IMR-90 (cell line): ENCODE data around the gene CST7. TPM values are rescaled to one million over a fixed set of nuclear protein-coding genes. Genes with fewer than 3 reads are reported as not detected.

ENCODE experiments used
- ATAC-seq: fragments of 200-7000 bp; cut with Tn5 transposase; 2 replicates; pipeline ENCODE4 v1.9.1; 2020; ENCODE audit warnings: low read depth, mild to moderate bottlenecking, moderate library complexity
- BruUV-seq: library from RNA; stranded (reverse); fragments of 400-500 nt; replicated peaks from 2 replicates; lab custom pipeline; 2021; lab: Mats Ljungman, UMichigan
- CTCF ChIA-PET: fragments of 300-600 bp; formaldehyde crosslinking; extraction: SDS; loops from one replicate; lab custom pipeline; 2021; ENCODE audit warnings: antibody characterized with exemption; lab: Yijun Ruan, JAX
- POLR2A ChIA-PET: fragments of 300-600 bp; sonication (Branson Sonifier 250); formaldehyde crosslinking; loops from one replicate; lab custom pipeline; 2022; ENCODE audit warnings: antibody characterized with exemption; ENCODE audit not compliant: unreplicated experiment; lab: Charles Lee
- DNase-seq: peaks from one replicate; pipeline ENCODE4 v3.0.0; 2013
- H2AFZ ChIP-seq: replicated peaks from 2 replicates; pipeline ENCODE3; 2013; ENCODE audit warnings: low read length, mild to moderate bottlenecking; ENCODE audit not compliant: poor library complexity
- H2AK5ac ChIP-seq: 2 replicates; pipeline ENCODE4 v1.6.1; 2013; ENCODE audit warnings: low read depth, low read length, inconsistent platforms
- H2AK9ac ChIP-seq: replicated peaks from 2 replicates; pipeline ENCODE3; 2013; ENCODE audit warnings: mild to moderate bottlenecking, low read depth, low read length, moderate library complexity; ENCODE audit not compliant: poor library complexity
- H2BK120ac ChIP-seq: 2 replicates; pipeline ENCODE4 v1.6.1; 2013; ENCODE audit warnings: low read depth, low read length, inconsistent platforms
- H2BK15ac ChIP-seq: 3 replicates; pipeline ENCODE4 v1.6.1; 2013; ENCODE audit warnings: low read depth, low read length, inconsistent platforms
- H2BK20ac ChIP-seq: 2 replicates; pipeline ENCODE4 v1.6.1; 2013; ENCODE audit warnings: low read depth, mild to moderate bottlenecking, inconsistent platforms, low read length, moderate library complexity
- H2BK5ac ChIP-seq: 2 replicates; pipeline ENCODE4 v1.6.1; 2013; ENCODE audit warnings: mild to moderate bottlenecking, low read depth, low read length, inconsistent platforms; ENCODE audit not compliant: poor library complexity, severe bottlenecking
- H3K14ac ChIP-seq: replicated peaks from 2 replicates; pipeline ENCODE4 v1.6.1; 2013; ENCODE audit warnings: low read depth, low read length, inconsistent platforms
- H3K18ac ChIP-seq: 2 replicates; pipeline ENCODE4 v1.6.1; 2013; ENCODE audit warnings: low read depth, low read length, control low read depth
- H3K23ac ChIP-seq: 2 replicates; pipeline ENCODE4 v1.6.1; 2013; ENCODE audit warnings: low read depth, low read length, inconsistent platforms
- H3K27ac ChIP-seq: 2 replicates; pipeline ENCODE4 v1.5.1; 2013; ENCODE audit warnings: mild to moderate bottlenecking, control low read depth, low read length; ENCODE audit not compliant: insufficient read depth
- H3K27me3 ChIP-seq: 2 replicates; pipeline ENCODE4 v1.6.1; 2013; ENCODE audit warnings: low read length; ENCODE audit not compliant: control insufficient read depth, insufficient read depth
- H3K36me3 ChIP-seq: 2 replicates; pipeline ENCODE4 v1.6.1; 2013; ENCODE audit warnings: low read length, mixed read lengths; ENCODE audit not compliant: control insufficient read depth, insufficient read depth
- H3K4ac ChIP-seq: 2 replicates; pipeline ENCODE4 v1.6.1; 2013; ENCODE audit warnings: low read depth, low read length, inconsistent platforms
- H3K4me1 ChIP-seq: 2 replicates; pipeline ENCODE4 v1.6.1; 2013; ENCODE audit warnings: low read length, mixed read lengths; ENCODE audit not compliant: control insufficient read depth, insufficient read depth
- H3K4me2 ChIP-seq: 2 replicates; pipeline ENCODE4 v1.6.1; 2013; ENCODE audit warnings: low read depth, mild to moderate bottlenecking, control low read depth, low read length, moderate library complexity
- H3K4me3 ChIP-seq: 2 replicates; pipeline ENCODE4 v1.5.1; 2013; ENCODE audit warnings: low read depth, mild to moderate bottlenecking, control low read depth, low read length, moderate library complexity; ENCODE audit not compliant: insufficient read depth
- H3K56ac ChIP-seq: 2 replicates; pipeline ENCODE4 v1.6.1; 2013; ENCODE audit warnings: low read length, inconsistent platforms; ENCODE audit not compliant: insufficient read depth; ENCODE audit errors: extremely low read depth
- H3K79me1 ChIP-seq, 2 experiments: 2 replicates each; pipeline ENCODE4 v1.6.1; 2013; ENCODE audit warnings: low read length in 2 of 2, inconsistent platforms in 1 of 2, low read depth in 1 of 2
- H3K9ac ChIP-seq: 2 replicates; pipeline ENCODE4 v1.6.1; 2013; ENCODE audit warnings: low read depth, low read length, control low read depth
- H3K9me1 ChIP-seq: 2 replicates; pipeline ENCODE4 v1.6.1; 2013; ENCODE audit warnings: low read length, inconsistent platforms; ENCODE audit not compliant: insufficient read depth
- H3K9me3 ChIP-seq: 2 replicates; pipeline ENCODE4 v1.6.1; 2013; ENCODE audit warnings: low read length; ENCODE audit not compliant: control insufficient read depth, insufficient read depth
- H4K20me1 ChIP-seq: 2 replicates; pipeline ENCODE4 v1.6.1; 2013; ENCODE audit warnings: low read length, inconsistent platforms; ENCODE audit not compliant: insufficient read depth
- H4K5ac ChIP-seq: 2 replicates; pipeline ENCODE4 v1.6.1; 2013; ENCODE audit warnings: mild to moderate bottlenecking, low read depth, low read length, control low read depth
- H4K8ac ChIP-seq, 2 experiments: 2 replicates each; pipeline ENCODE4 v1.6.1; 2013; ENCODE audit warnings: low read depth in 2 of 2, low read length in 2 of 2, control low read depth in 1 of 2, inconsistent platforms in 1 of 2
- H4K91ac ChIP-seq: 2 replicates; pipeline ENCODE4 v1.6.1; 2013; ENCODE audit warnings: low read depth, low read length, inconsistent platforms; ENCODE audit not compliant: insufficient read depth
- BHLHE40 ChIP-seq: fragments of 150-350 bp; IDR thresholded peaks from 2 replicates; pipeline ENCODE4 v1.6.1; 2016; ENCODE audit warnings: mild to moderate bottlenecking, low read depth, low read length
- CEBPB ChIP-seq: IDR thresholded peaks from 2 replicates; pipeline ENCODE4 v1.6.1; 2012; ENCODE audit warnings: low read depth, low read length, improper control_type of control experiment
- CHD1 ChIP-seq: IDR thresholded peaks from 2 replicates; pipeline ENCODE4 v1.6.1; 2012; ENCODE audit warnings: low read depth, low read length, improper control_type of control experiment
- CTCF ChIP-seq: conservative IDR thresholded peaks from 2 replicates; pipeline ENCODE4 v1.5.1; 2012; ENCODE audit warnings: mild to moderate bottlenecking, low read depth, low read length, improper control_type of control experiment
- ELK1 ChIP-seq: fragments of 150-350 bp; IDR thresholded peaks from 2 replicates; pipeline ENCODE4 v1.6.1; 2016; ENCODE audit warnings: low read depth, mild to moderate bottlenecking, low read length, moderate library complexity, borderline replicate concordance
- FOS ChIP-seq: fragments of 150-350 bp; IDR thresholded peaks from 2 replicates; pipeline ENCODE4 v1.6.1; 2016; ENCODE audit warnings: low read depth, low read length
- MAFK ChIP-seq: IDR thresholded peaks from 2 replicates; pipeline ENCODE4 v1.6.1; 2012; ENCODE audit warnings: low read depth, low read length, improper control_type of control experiment
- MAZ ChIP-seq: IDR thresholded peaks from 2 replicates; pipeline ENCODE4 v1.6.1; 2012; ENCODE audit warnings: low read depth, mild to moderate bottlenecking, low read length, improper control_type of control experiment, moderate library complexity, borderline replicate concordance
- MXI1 ChIP-seq: IDR thresholded peaks from 2 replicates; pipeline ENCODE4 v1.6.1; 2012; ENCODE audit warnings: low read depth, mild to moderate bottlenecking, low read length, moderate library complexity, borderline replicate concordance
- NFE2L2 ChIP-seq: fragments of 150-350 bp; IDR thresholded peaks from 2 replicates; pipeline ENCODE4 v1.6.1; 2016; ENCODE audit warnings: low read depth, mild to moderate bottlenecking, low read length
- POLR2A ChIP-seq: IDR thresholded peaks from 2 replicates; pipeline ENCODE4 v1.6.1; 2012; ENCODE audit warnings: mild to moderate bottlenecking, low read depth, low read length
- RAD21 ChIP-seq: IDR thresholded peaks from 2 replicates; pipeline ENCODE4 v1.6.1; 2012; ENCODE audit warnings: low read length, improper control_type of control experiment
- RCOR1 ChIP-seq: IDR thresholded peaks from 2 replicates; pipeline ENCODE4 v1.6.1; 2012; ENCODE audit warnings: mild to moderate bottlenecking, low read length, improper control_type of control experiment; ENCODE audit not compliant: insufficient replicate concordance
- RFX5 ChIP-seq: IDR thresholded peaks from 2 replicates; pipeline ENCODE4 v1.8.0; 2012; ENCODE audit warnings: low read depth, mild to moderate bottlenecking, low read length, moderate library complexity
- SMC3 ChIP-seq: fragments of 150-350 bp; IDR thresholded peaks from 2 replicates; pipeline ENCODE4 v1.6.1; 2016; ENCODE audit warnings: low read depth, mild to moderate bottlenecking, antibody characterized with exemption, low read length, moderate library complexity
- USF2 ChIP-seq: fragments of 150-350 bp; IDR thresholded peaks from 2 replicates; pipeline ENCODE4 v1.6.1; 2017; ENCODE audit warnings: mild to moderate bottlenecking, antibody characterized with exemption, low read length, low read depth
- WGBS, 2 experiments: methylation state at CpG; one replicate each; pipeline versions ENCODE4 v1.1.5 to v1.1.7; 2013; ENCODE audit warnings: missing lambda C conversion rate in 2 of 2; ENCODE audit not compliant: insufficient read length in 1 of 2; ENCODE audit errors: extremely low coverage in 2 of 2; 5-methylcytosine and 5-hydroxymethylcytosine counted together
- dilution Hi-C: fragments of 300-500 bp; cut with HindIII; formaldehyde crosslinking; loops from one replicate; pipeline ENCODE4 v1.14.3; 2018; ENCODE audit warnings: low sequenced_read_pairs; ENCODE audit not compliant: unreplicated experiment
- in situ Hi-C: fragments of 300-500 bp; cut with MboI; formaldehyde crosslinking; loops from 3 replicates; pipeline ENCODE4 v1.14.3; 2019; ENCODE audit warnings: low sequenced_read_pairs, inconsistent platforms, mixed read lengths
- intact Hi-C: fragments of 100-400 bp; cut with micrococcal nuclease; formaldehyde crosslinking; loops from 2 replicates; pipeline ENCODE4 v1.10.0; 2022
- polyA plus RNA-seq, 3 experiments: library from polyadenylated mRNA; depleted of rRNA; stranded (reverse); fragments of >200 nt; gene quantifications; 2 replicates each; pipeline ENCODE4 v1.2.3, GENCODE V29; 2012; ENCODE audit warnings: low replicate concordance in 1 of 3
- total RNA-seq: library from RNA; depleted of rRNA; stranded (reverse); fragments of >200 nt; gene quantifications from 2 replicates; pipeline ENCODE4 v1.2.3, GENCODE V29; 2012

The CST7 gene
- total and polyA plus RNA-seq, 2 of the 4 experiments (the other 2 are of a cell fraction): not detected

GRCh38 chr20:24960861-24961260 is 11.8 kb downstream of the CST7 start:
- no peak for DNase-seq
- in situ Hi-C loops: no loop called here
- no peak overlapping the region for H4K5ac ChIP-seq
- H4K91ac ChIP-seq: no peak overlapping the region
- no peak overlapping the region for H2BK5ac ChIP-seq
- intact Hi-C loops: no loop called here
- no peak for ATAC-seq
- H3K36me3 ChIP-seq: peaks cover 31% of the 10 kb centered on the region
- no peak overlapping the region for H2AK5ac ChIP-seq
- no peak overlapping the region for H2BK120ac ChIP-seq
- ChIA-PET CTCF (no interaction called here), POLR2A (no interaction called here)
- 0 out of 2 replicates have a peak, but pooled peaks cover 4% of the 10 kb centered on the region for H3K9me1 ChIP-seq
- no peaks in the 10 kb centered on the region for H3K9me3 ChIP-seq
- H4K8ac ChIP-seq: no peak overlapping the region
- WGBS, 2 experiments: no CpG with 5 or more reads among the region's 2 CpGs
- no peak overlapping the region for H3K56ac ChIP-seq
- H3K14ac ChIP-seq: no peak overlapping the region
- no peak overlapping the region for H3K4me3 ChIP-seq
- H3K23ac ChIP-seq: no peak overlapping the region
- no peak overlapping the region for H2AK9ac ChIP-seq
- no peak overlapping the region for H3K9ac ChIP-seq
- dilution Hi-C loops: no loop called here
- BruUV-seq: no TSS peak
- no peak overlapping the region for H3K4ac ChIP-seq
- H2BK15ac ChIP-seq: no peak overlapping the region
- H3K79me1 ChIP-seq: no peaks in the 10 kb centered on the region
- H3K27ac ChIP-seq: no peak overlapping the region
- no peak overlapping the region for H2AFZ ChIP-seq
- no peak overlapping the region for H3K18ac ChIP-seq
- no peaks in the 10 kb centered on the region for H3K27me3 ChIP-seq
- no peaks in the 10 kb centered on the region for H3K4me1 ChIP-seq
- no peak overlapping the region for H2BK20ac ChIP-seq
- TF ChIP-seq RCOR1 (no peak), RAD21 (no peak), FOS (no peak), NFE2L2 (no peak), MXI1 (no peak), MAZ (no peak), SMC3 (no peak), CHD1 (no peak), CTCF (no peak), CEBPB (no peak), POLR2A (no peak), ELK1 (no peak), USF2 (no peak), BHLHE40 (no peak), MAFK (no peak), RFX5 (no peak)
- H3K4me2 ChIP-seq: no peak overlapping the region
- no peaks in the 10 kb centered on the region for H4K20me1 ChIP-seq
